GM21515 (cell line): ENCODE data around the gene PROM2.
"Not testable (repeated sequence)": the region's sequence is repeated elsewhere in the genome, so short reads cannot be mapped to it uniquely, and the experiment has no call there.

Source experiments
- ATAC-seq: cut with Tn5 transposase; IDR thresholded peaks from one replicate; pipeline ENCODE4 v1.9.1; 2021; ENCODE audit not compliant: unreplicated experiment

PROM2 gene

GRCh38 chr2:95269036-95269680 lies 5.1 kb upstream of the PROM2 start:
- no peak for ATAC-seq

GRCh38 chr2:95269745-95270144 lies 4.5 kb upstream of the PROM2 start:
- ATAC-seq: not testable (repeated sequence)

- ATAC-seq: no peak
Observed at GRCh38 chr2:95270541-95271081, 3.6 kb upstream of the PROM2 start.

GRCh38 chr2:95271381-95271971 lies 2.8 kb upstream of the PROM2 start:
- ATAC-seq: no peak

- no peak for ATAC-seq
Observed at GRCh38 chr2:95272299-95272751, 1.9 kb upstream of the PROM2 start.

GRCh38 chr2:95272781-95273180 lies 1.5 kb upstream of the PROM2 start:
- ATAC-seq: no peak

- no peak for ATAC-seq
Observed at GRCh38 chr2:95273566-95274290, 521 bp upstream of the PROM2 start.

GRCh38 chr2:95275151-95275515 lies 884 bp downstream of the PROM2 start:
- no peak for ATAC-seq

- ATAC-seq: no peak
Observed at GRCh38 chr2:95275601-95276243, 1.5 kb downstream of the PROM2 start.

- ATAC-seq: no peak
Observed at GRCh38 chr2:95276244-95276887, 2.1 kb downstream of the PROM2 start.

- ATAC-seq: no peak
Observed at GRCh38 chr2:95276888-95277245, 2.6 kb downstream of the PROM2 start.

GRCh38 chr2:95277246-95277906 lies 3.1 kb downstream of the PROM2 start:
- ATAC-seq: no peak

- no peak for ATAC-seq
Observed at GRCh38 chr2:95278051-95278471, 3.8 kb downstream of the PROM2 start.

- no peak for ATAC-seq
Observed at GRCh38 chr2:95278637-95279225, 4.5 kb downstream of the PROM2 start.

GRCh38 chr2:95279435-95280035 lies 5.3 kb downstream of the PROM2 start:
- ATAC-seq: no peak

GRCh38 chr2:95281071-95281470 lies 6.8 kb downstream of the PROM2 start:
- no peak for ATAC-seq

- ATAC-seq: no peak
Observed at GRCh38 chr2:95281786-95282185, 7.5 kb downstream of the PROM2 start.

- ATAC-seq: no peak
Observed at GRCh38 chr2:95282458-95282857, 8.2 kb downstream of the PROM2 start.

GRCh38 chr2:95283562-95283961 lies 9.3 kb downstream of the PROM2 start:
- no peak for ATAC-seq
